Measurements from ENCODE around the gene RAB11FIP3.
A peak's percentile ranks its signal among the peaks of the same experiment; 100 is the strongest.

Gene RAB11FIP3

DNA sequence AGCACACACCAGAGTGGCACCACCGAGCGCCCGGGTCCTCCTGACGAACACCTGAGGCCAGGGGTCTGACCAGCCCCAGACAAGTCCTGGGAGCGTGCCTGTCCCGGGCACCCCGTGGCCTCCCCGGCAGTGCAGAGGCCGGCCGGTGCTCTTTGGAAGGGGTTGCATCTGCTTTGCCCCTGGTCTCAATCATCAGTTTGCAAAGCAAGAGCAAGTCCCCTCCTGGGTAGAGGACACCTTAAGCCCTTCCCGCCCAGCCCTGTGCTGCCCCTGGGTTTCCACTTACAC, 90.4 kb downstream of the RAB11FIP3 start:
- DNase-seq, result no peak
- H3K27me3 Mint-ChIP-seq, result no peaks in the 10 kb centered on the region
- H3K27ac Mint-ChIP-seq, result no peak overlapping the region
- peaks cover 43% of the 10 kb centered on the region for H3K36me3 Mint-ChIP-seq (ENCODE audit: low read depth)
- no peaks in the 10 kb centered on the region for H3K4me1 Mint-ChIP-seq (ENCODE audit: low read depth)
- H3K9me3 Mint-ChIP-seq, result no peaks in the 10 kb centered on the region
- no peak overlapping the region for H3K4me3 Mint-ChIP-seq

DNA sequence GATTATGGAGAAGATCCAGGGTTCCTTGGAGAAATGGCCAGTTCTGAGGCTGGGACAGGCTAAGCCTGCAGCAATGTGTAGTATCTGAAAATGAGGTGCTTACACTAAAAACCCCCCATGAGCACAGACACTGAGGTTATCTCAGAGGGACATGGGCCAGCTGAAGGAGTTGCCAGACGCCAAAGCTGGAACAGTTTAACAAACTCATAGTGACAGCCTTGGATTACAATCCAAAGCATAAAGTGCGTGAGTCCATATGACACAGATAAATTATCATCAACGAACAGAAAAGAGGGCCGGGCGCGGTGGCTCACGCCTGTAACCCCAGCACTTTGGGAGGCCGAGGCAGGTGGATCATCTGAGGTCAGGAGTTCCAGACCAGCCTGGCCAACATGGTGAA, 90.9 kb downstream of the RAB11FIP3 start:
- H3K4me1 Mint-ChIP-seq (ENCODE audit: low read depth), result no peaks in the 10 kb centered on the region
- no peaks in the 10 kb centered on the region for H3K9me3 Mint-ChIP-seq
- no peak overlapping the region for H3K4me3 Mint-ChIP-seq
- no peaks in the 10 kb centered on the region for H3K27me3 Mint-ChIP-seq
- peaks cover 43% of the 10 kb centered on the region for H3K36me3 Mint-ChIP-seq (ENCODE audit: low read depth)
- DNase-seq, result no peak
- no peak overlapping the region for H3K27ac Mint-ChIP-seq

DNA sequence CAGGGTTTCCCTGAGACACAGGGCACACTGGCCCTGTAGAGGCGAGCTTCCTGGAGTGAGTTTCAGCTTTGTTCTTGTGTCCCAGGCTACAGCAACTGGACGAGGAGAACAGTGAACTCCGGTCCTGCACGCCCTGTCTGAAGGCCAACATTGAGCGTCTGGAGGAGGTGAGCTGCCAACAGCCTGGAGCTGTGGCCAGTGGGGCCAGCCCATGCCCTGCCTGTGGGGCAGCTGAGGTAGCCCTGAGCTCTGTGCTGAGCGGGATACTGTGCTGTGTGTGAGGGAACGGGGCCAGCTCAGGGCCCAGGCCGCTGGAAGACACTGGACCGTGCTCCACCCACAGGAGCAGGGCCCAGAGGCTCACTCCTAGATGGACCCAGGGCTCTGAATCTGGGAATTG, 93.4 kb downstream of the RAB11FIP3 start:
- peaks cover 46% of the 10 kb centered on the region for H3K36me3 Mint-ChIP-seq (ENCODE audit: low read depth)
- no peak overlapping the region for H3K4me3 Mint-ChIP-seq
- H3K27me3 Mint-ChIP-seq, result no peaks in the 10 kb centered on the region
- no peaks in the 10 kb centered on the region for H3K9me3 Mint-ChIP-seq
- no peak overlapping the region for H3K27ac Mint-ChIP-seq
- no peak for DNase-seq
- H3K4me1 Mint-ChIP-seq (ENCODE audit: low read depth), result peaks cover 5% of the 10 kb centered on the region

DNA sequence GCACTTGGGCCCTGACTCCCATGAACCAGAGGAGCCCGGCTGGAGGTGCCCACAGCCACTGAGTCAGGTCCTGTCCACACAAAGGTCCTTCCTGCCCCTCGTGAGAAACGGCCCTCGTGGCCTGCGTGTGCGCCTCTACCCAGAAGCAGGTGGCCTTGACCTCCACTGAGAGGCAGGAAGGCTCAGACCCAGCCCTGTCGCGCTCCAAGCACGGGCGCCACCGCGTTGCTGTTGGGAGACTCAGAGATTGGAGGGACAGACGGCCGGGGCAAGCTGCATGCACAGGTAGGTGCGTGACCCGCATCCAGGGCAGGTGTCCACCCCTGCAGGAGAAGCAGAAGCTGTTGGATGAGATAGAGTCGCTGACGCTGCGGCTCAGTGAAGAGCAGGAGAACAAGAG, 94.0 kb downstream of the RAB11FIP3 start:
- peaks cover 11% of the 10 kb centered on the region for H3K4me1 Mint-ChIP-seq (ENCODE audit: low read depth)

GRCh38 chr16:519841-520687, 94.6 kb downstream of the RAB11FIP3 start:
- Mint-ChIP-seq H3K27ac (no peak overlapping the region), H3K36me3 (ENCODE audit: low read depth) (peaks cover 50% of the 10 kb centered on the region), H3K4me3 (no peak overlapping the region), H3K4me1 (ENCODE audit: low read depth) (peaks cover 17% of the 10 kb centered on the region), H3K9me3 (no peaks in the 10 kb centered on the region), H3K27me3 (no peaks in the 10 kb centered on the region)
- DNase-seq, result no peak

More for the DNA sequence above, 94.0 kb downstream of the RAB11FIP3 start:
- no peaks in the 10 kb centered on the region for H3K9me3 Mint-ChIP-seq
- H3K36me3 Mint-ChIP-seq (ENCODE audit: low read depth), result peaks cover 48% of the 10 kb centered on the region
- H3K27ac Mint-ChIP-seq, result no peak overlapping the region
- no peak overlapping the region for H3K4me3 Mint-ChIP-seq
- DNase-seq, result no peak
- no peaks in the 10 kb centered on the region for H3K27me3 Mint-ChIP-seq

- no peaks in the 10 kb centered on the region for H3K27me3 Mint-ChIP-seq
- H3K9me3 Mint-ChIP-seq, result no peaks in the 10 kb centered on the region
- no peak overlapping the region for H3K27ac Mint-ChIP-seq
- DNase-seq, result no peak
- H3K4me3 Mint-ChIP-seq, result no peak overlapping the region
- peaks cover 49% of the 10 kb centered on the region for H3K36me3 Mint-ChIP-seq (ENCODE audit: low read depth)
- H3K4me1 Mint-ChIP-seq (ENCODE audit: low read depth), result peaks cover 25% of the 10 kb centered on the region
These were observed 95.4 kb downstream of the RAB11FIP3 start for GRCh38 chr16:520847-521246.

DNA sequence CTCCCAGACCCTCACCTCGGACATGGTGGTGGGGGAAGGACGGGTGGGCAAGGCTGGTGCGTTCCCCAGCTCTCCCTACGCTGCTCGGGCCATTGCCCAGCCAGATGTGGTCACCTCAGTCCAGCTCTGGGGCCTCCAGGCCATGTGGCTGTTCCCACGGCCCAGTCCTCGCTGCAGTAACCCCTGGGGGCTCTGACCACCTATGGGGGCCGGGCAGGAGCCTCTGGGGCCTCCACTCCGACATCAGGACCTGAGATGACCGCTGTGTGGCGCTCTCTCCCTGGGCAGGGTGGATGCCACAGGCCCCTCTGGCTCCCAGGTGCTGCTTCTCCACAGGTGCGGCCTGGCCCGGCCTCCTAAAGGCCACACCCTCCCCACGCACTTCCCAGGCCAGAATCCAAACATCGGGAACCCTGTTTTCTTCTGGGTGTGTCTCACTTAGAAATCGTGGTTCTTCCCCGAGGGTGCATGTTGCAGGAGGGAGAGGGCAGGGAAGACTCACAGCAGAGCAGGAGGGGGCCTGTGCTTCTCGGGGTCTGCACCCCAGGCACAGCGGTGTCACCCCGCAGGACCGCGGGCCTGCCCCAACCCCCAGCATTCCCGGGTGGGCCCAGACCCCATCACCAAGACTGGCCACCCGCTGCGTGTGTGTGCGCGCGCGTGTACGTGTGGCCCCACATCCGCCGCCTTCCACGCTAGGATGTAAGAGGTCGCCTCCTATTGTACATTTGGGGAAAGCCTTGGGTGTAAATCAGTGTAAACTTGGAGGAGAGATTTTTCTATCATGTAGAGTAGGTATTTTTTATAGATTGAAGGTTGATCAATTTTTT, 96.1 kb downstream of the RAB11FIP3 start:
- no peak overlapping the region for H3K4me3 Mint-ChIP-seq
- no peak overlapping the region for H3K27ac Mint-ChIP-seq
- no peaks in the 10 kb centered on the region for H3K9me3 Mint-ChIP-seq
- peaks cover 53% of the 10 kb centered on the region for H3K36me3 Mint-ChIP-seq (ENCODE audit: low read depth)
- H3K27me3 Mint-ChIP-seq, result no peaks in the 10 kb centered on the region
- no peak for DNase-seq
- H3K4me1 Mint-ChIP-seq (ENCODE audit: low read depth), result peaks cover 30% of the 10 kb centered on the region

DNA sequence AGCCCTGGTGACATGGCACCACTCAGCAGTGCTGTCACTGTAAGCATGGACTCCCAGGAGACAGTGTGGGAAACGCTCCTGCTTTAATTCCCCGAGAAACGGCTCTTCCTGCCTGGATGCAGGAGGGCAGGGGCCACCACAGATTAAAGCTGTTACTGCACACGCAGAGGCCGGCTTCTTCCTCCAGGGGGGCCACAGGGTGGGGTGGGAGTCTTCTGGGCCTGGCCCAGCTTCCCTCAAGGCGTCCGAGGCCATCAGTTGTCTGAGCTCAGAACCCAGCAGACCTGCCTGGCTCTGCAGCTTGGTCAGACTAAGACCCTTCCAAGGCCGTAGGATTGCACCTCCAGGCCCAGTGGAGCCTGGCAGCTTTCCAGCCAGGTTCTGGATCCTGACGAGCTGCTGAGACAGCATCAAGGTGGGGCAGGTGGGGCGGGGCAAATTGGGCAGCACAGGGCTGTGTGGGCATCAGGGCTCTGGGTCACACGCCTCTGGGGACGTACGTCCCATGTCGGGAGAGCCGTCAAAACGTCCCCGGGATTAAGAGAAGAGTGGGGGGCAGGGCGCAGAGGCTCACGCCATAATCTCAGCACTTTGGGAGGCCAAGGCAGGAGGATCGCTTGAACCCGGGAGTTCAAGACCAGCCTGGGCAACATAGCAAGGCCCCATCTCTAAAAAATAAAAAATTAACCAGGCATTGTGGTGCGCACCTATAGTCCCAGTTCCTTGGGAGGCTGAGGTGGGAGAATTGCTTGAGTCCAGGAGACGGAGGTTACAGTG, 97.1 kb downstream of the RAB11FIP3 start:
- peak overlapping the region; percentile 100 for H3K27ac Mint-ChIP-seq
- no peaks in the 10 kb centered on the region for H3K9me3 Mint-ChIP-seq
- no peak for DNase-seq
- H3K27me3 Mint-ChIP-seq, result no peaks in the 10 kb centered on the region
- H3K36me3 Mint-ChIP-seq (ENCODE audit: low read depth), result peaks cover 51% of the 10 kb centered on the region
- H3K4me3 Mint-ChIP-seq, result no peak overlapping the region
- peaks cover 31% of the 10 kb centered on the region for H3K4me1 Mint-ChIP-seq (ENCODE audit: low read depth)

DNA sequence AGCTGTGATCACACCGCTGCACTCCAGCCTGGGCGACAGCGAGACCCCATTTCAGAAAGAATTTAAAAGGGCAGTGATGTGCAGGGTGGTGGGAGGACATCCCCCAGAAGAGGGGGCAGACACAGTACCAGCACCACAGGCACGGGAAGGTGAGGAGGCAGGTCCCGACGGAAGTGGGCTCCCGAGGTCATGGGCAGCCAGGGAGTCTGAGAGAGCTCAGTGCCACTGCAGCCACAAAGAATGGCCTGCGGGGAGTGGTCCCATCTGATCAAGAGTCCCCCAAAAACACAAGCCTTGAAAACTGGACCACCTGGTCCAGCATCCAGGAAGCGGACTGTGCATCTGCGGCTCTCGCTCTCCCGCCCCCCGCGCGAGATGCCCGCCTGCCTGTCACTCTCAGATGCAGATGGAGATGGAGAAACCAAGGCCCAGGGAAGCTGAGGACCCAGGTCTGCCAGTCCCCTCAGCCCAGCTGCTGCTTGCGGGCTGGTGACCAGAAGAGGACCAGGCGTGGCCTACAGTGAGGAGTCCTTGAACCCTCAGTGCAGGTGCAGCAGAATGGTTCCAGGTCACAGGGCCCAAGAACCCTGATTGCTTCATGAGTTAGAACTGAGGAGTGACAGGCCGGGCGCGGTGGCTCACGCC, 97.8 kb downstream of the RAB11FIP3 start:
- peaks cover 31% of the 10 kb centered on the region for H3K4me1 Mint-ChIP-seq (ENCODE audit: low read depth)

DNA sequence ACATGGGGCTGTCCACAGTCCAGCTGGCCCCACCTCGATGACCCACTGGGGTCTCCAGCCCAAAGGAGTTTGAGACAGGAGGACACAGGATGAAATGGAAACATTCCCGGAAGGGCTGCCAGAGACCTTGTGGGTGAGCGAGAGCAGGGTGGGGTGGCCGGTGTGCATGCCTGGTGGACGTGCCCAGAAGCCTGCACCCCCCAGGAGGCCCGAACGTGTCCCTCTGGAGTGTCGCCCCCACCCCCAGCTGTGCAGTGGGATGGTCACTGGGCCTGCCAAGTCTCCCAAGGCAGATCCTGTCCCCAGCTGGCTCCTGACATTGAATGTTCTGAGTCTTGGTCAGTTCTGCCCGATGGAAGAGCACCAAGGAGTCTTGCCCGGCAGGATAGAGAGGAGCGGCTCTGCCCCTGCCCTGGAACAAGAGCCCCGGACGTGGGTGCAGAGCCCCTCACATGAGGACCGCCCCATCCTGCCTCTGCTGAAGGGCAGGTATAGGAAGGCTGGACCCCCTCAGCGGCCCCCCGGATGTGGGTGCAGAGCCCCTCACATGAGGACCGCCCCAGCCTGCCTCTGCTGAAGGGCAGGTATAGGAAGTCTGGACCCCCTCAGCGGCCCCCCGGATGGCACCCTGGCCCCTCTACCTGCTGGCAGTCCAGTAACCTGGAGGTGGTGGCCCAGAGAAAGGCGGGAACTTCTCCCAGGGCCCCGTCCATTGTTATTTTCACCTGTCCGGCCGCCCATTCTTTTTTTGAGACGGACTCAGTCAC, 99.0 kb downstream of the RAB11FIP3 start:
- H3K27ac Mint-ChIP-seq, result peak overlapping the region; percentile 100
- DNase-seq, result no peak
- peak overlapping the region; percentile 93 for H3K4me3 Mint-ChIP-seq
- H3K27me3 Mint-ChIP-seq, result no peaks in the 10 kb centered on the region
- peaks cover 55% of the 10 kb centered on the region for H3K36me3 Mint-ChIP-seq (ENCODE audit: low read depth)
- H3K9me3 Mint-ChIP-seq, result no peaks in the 10 kb centered on the region
- H3K4me1 Mint-ChIP-seq (ENCODE audit: low read depth), result peaks cover 40% of the 10 kb centered on the region

More for the DNA sequence above, 97.8 kb downstream of the RAB11FIP3 start:
- Mint-ChIP-seq H3K4me3 (no peak overlapping the region), H3K36me3 (ENCODE audit: low read depth) (peaks cover 51% of the 10 kb centered on the region), H3K27ac (peak overlapping the region; percentile 100), H3K9me3 (no peaks in the 10 kb centered on the region), H3K27me3 (no peaks in the 10 kb centered on the region)
- DNase-seq, result no peak

DNA sequence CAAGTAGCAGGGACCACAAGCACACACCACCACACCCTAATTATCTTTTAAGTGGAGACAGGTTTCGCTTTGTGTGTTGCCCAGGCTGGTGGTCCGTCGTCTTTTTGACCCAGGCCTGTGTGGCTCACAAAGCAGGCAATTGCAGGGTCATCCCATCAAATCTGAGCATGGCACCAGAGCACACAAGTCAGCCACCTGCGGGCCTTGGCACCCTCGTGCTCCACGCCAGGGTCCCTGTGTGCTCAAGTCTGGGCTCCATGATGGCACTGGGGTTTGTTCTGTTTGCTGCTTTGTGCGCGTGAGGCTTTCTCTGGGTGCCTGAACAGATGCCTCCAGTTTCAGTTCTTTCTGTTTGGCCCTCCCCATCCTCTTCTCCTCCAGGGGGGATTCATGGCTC, 99.7 kb downstream of the RAB11FIP3 start:
- Mint-ChIP-seq H3K36me3 (ENCODE audit: low read depth) (peaks cover 58% of the 10 kb centered on the region), H3K4me1 (ENCODE audit: low read depth) (peaks cover 46% of the 10 kb centered on the region), H3K4me3 (peak overlapping the region; percentile 93), H3K27ac (peak overlapping the region; percentile 100), H3K27me3 (no peaks in the 10 kb centered on the region), H3K9me3 (no peaks in the 10 kb centered on the region)
- DNase-seq, result no peak

- peak overlapping the region; percentile 100 for H3K27ac Mint-ChIP-seq
- H3K27me3 Mint-ChIP-seq, result no peaks in the 10 kb centered on the region
- H3K36me3 Mint-ChIP-seq (ENCODE audit: low read depth), result peaks cover 60% of the 10 kb centered on the region
- no peaks in the 10 kb centered on the region for H3K9me3 Mint-ChIP-seq
- peak overlapping the region; percentile 93 for H3K4me3 Mint-ChIP-seq
- peaks cover 51% of the 10 kb centered on the region for H3K4me1 Mint-ChIP-seq (ENCODE audit: low read depth)
- DNase-seq, result peak; percentile 82
These were observed 100.2 kb downstream of the RAB11FIP3 start for GRCh38 chr16:525520-526180.

Data from activated T-cell treated with anti-CD3 and anti-CD28 coated beads, Interleukin-2, amount 50 U/mL, for 24 hours (primary cell).